ENCODE measurements around the gene MMP11. TPM values are rescaled to one million over a fixed set of nuclear protein-coding genes. Genes with fewer than 3 reads are reported as not detected.
"Not testable (repeated sequence)": the region's sequence is repeated elsewhere in the genome, so short reads cannot be mapped to it uniquely, and the experiment has no call there.

The MMP11 gene
- 10 to 100 TPM in 1 of 2 donors, under 1 TPM in 1; 0.33 to 33.7 TPM for total RNA-seq
- under 1 TPM; 0.33 to 0.89 TPM for polyA plus RNA-seq

- Histone ChIP-seq H3K36me3 (ENCODE audit: control insufficient read depth in 4 of 4, insufficient read depth in 3 of 4, low read depth in 1 of 4, low read length in 3 of 4) (no peaks in the 10 kb centered on the region), H3K9ac (ENCODE audit: low read depth in 1 of 2, low read length in 2 of 2) (no peak within 1 kb of the TSS), H3K27me3 (ENCODE audit: control insufficient read depth in 4 of 4, insufficient read depth in 4 of 4, low read length in 3 of 4) (no peaks in the 10 kb centered on the region), H3K4me3 (ENCODE audit: low read depth in 1 of 3, low read length in 3 of 3) (peak within 1 kb of the TSS in 1 of 3 donors; percentile 48), H3K9me3 (ENCODE audit: control insufficient read depth in 4 of 4, low read length in 3 of 4) (no peaks in the 10 kb centered on the region), H3K27ac (ENCODE audit: low read depth in 1 of 2, low read length in 2 of 2) (no peak within 1 kb of the TSS), H3K4me1 (ENCODE audit: control insufficient read depth in 4 of 4, insufficient read depth in 4 of 4, low read length in 3 of 4) (peaks cover 0 to 30% (median 17%) of the 10 kb centered on the region in 4 donors)
- peak; percentile 75 for DNase-seq (ENCODE audit: low spot score)
- TF ChIP-seq EGR1 (IDR thresholded peaks at IDR 0.05; ENCODE audit: low read depth in 2 of 2) = no peak
- TF ChIP-seq FOXA2 (IDR thresholded peaks at IDR 0.05) = no peak
- no peak for TF ChIP-seq HNF4A (conservative IDR thresholded peaks at IDR 0.05)
- TF ChIP-seq JUND (IDR thresholded peaks at IDR 0.05) = no peak
- no peak for TF ChIP-seq ZBTB33 (IDR thresholded peaks at IDR 0.05)
- no peak for TF ChIP-seq SP1 (IDR thresholded peaks at IDR 0.05)
- no peak for TF ChIP-seq HNF4G (IDR thresholded peaks at IDR 0.05)
- TF ChIP-seq REST (IDR thresholded peaks at IDR 0.05) = no peak
- no peak for TF ChIP-seq RXRA (IDR thresholded peaks at IDR 0.05)
- TF ChIP-seq RAD21 (IDR thresholded peaks at IDR 0.05) = no peak
- no peak for TF ChIP-seq YY1 (IDR thresholded peaks at IDR 0.05)
- no peak for TF ChIP-seq TAF1 (conservative IDR thresholded peaks at IDR 0.05)
- WGBS = 8% methylated on average over 79 of the region's 79 CpGs
These were observed at the start of gene MMP11 for GRCh38 chr22:23772649-23773473. TSS of gene MMP11 (plus strand) at chr22:23772849. CDS start at chr22:23772871, 22 bp downstream.

- WGBS = 90% methylated on average over 4 of the region's 4 CpGs
- H3K9ac ChIP-seq (ENCODE audit: low read depth in 1 of 2, low read length in 2 of 2); H3K27ac ChIP-seq (ENCODE audit: low read depth in 1 of 2, low read length in 2 of 2); H3K4me3 ChIP-seq (ENCODE audit: low read depth in 1 of 3, low read length in 3 of 3); H3K4me1 ChIP-seq (ENCODE audit: control insufficient read depth in 4 of 4, insufficient read depth in 4 of 4, low read length in 3 of 4); H3K27me3 ChIP-seq (ENCODE audit: control insufficient read depth in 4 of 4, insufficient read depth in 4 of 4, low read length in 3 of 4); H3K36me3 ChIP-seq (ENCODE audit: control insufficient read depth in 4 of 4, insufficient read depth in 3 of 4, low read depth in 1 of 4, low read length in 3 of 4); H3K9me3 ChIP-seq (ENCODE audit: control insufficient read depth in 4 of 4, low read length in 3 of 4); DNase-seq (ENCODE audit: low spot score): not testable (repeated sequence)
These were observed 44.5 kb upstream of the MMP11 start for GRCh38 chr22:23728108-23728507.

- H3K27ac ChIP-seq (ENCODE audit: low read depth in 1 of 2, low read length in 2 of 2) = no peak overlapping the region
- no peak for DNase-seq (ENCODE audit: low spot score)
- peaks cover 0 to 2% (median 0%) of the 10 kb centered on the region in 4 donors for H3K27me3 ChIP-seq (ENCODE audit: control insufficient read depth in 4 of 4, insufficient read depth in 4 of 4, low read length in 3 of 4)
- no peak overlapping the region for H3K4me3 ChIP-seq (ENCODE audit: low read depth in 1 of 3, low read length in 3 of 3)
- no peaks in the 10 kb centered on the region for H3K9me3 ChIP-seq (ENCODE audit: control insufficient read depth in 4 of 4, low read length in 3 of 4)
- TF ChIP-seq NR2F2 (IDR thresholded peaks at IDR 0.05) = no peak
- no peak for TF ChIP-seq CTCF (IDR thresholded peaks at IDR 0.05; ENCODE audit: low read depth, low read length, missing input control)
- no peak for TF ChIP-seq HNF4G (IDR thresholded peaks at IDR 0.05)
- no peak for TF ChIP-seq JUND (IDR thresholded peaks at IDR 0.05)
- no peak for TF ChIP-seq REST (IDR thresholded peaks at IDR 0.05)
- no peak for TF ChIP-seq RAD21 (IDR thresholded peaks at IDR 0.05)
- TF ChIP-seq RXRA (IDR thresholded peaks at IDR 0.05) = no peak
- TF ChIP-seq TAF1 (conservative IDR thresholded peaks at IDR 0.05) = no peak
- TF ChIP-seq FOXA2 (IDR thresholded peaks at IDR 0.05) = no peak
- TF ChIP-seq HNF4A (conservative IDR thresholded peaks at IDR 0.05) = no peak
- TF ChIP-seq ATF3 (IDR thresholded peaks at IDR 0.05) = no peak
- no peak for TF ChIP-seq YY1 (IDR thresholded peaks at IDR 0.05)
- H3K9ac ChIP-seq (ENCODE audit: low read depth in 1 of 2, low read length in 2 of 2) = no peak overlapping the region
- no peaks in the 10 kb centered on the region for H3K4me1 ChIP-seq (ENCODE audit: control insufficient read depth in 4 of 4, insufficient read depth in 4 of 4, low read length in 3 of 4)
- peaks cover 0 to 7% (median under 1%) of the 10 kb centered on the region in 4 donors for H3K36me3 ChIP-seq (ENCODE audit: control insufficient read depth in 4 of 4, insufficient read depth in 3 of 4, low read depth in 1 of 4, low read length in 3 of 4)
These were observed 35.0 kb upstream of the MMP11 start for GRCh38 chr22:23737696-23738095.

Measured in liver (tissue), 9 donors.